ENCODE data around the gene HSPA9. TPM values are rescaled to one million over a fixed set of nuclear protein-coding genes. Genes with fewer than 3 reads are reported as not detected.

Gene HSPA9
- total and polyA plus RNA-seq, 4 donors: 65.2 to 139 (median 89.1) TPM

DNA sequence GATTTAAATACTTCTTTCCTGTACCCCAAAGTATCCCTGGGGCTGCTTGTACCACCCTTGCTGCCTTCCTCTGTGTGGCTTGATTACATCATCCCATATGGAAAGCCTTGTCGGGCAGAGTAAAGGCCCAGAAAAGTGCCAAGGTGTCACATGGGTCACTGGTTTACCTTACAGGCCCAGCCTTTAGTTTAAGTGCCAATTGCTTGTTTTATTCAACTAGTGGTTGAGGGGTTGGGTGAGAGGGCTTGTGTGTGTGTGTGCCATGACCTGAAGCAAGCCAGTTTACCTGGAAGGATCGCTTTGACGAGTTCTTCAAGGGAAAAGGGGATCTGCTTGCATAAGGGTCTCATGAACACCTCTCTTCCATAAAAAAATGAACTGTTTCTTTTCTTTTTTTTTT, 7.8 kb upstream of the HSPA9 start:
- Histone ChIP-seq H3K4me1 (ENCODE audit: control insufficient read depth in 1 of 2, insufficient read depth in 2 of 2, low read length in 2 of 2) (no peaks in the 10 kb centered on the region), H3K27ac (ENCODE audit: low read depth in 1 of 2, low read length in 2 of 2) (no peak overlapping the region), H3K9me3 (ENCODE audit: control insufficient read depth, low read length) (no peaks in the 10 kb centered on the region), H3K4me3 (ENCODE audit: low read length in 2 of 2) (no peak overlapping the region), H3K27me3 (ENCODE audit: control insufficient read depth in 1 of 2, insufficient read depth in 2 of 2, low read length in 1 of 2) (no peaks in the 10 kb centered on the region), H3K36me3 (ENCODE audit: control insufficient read depth in 1 of 2, insufficient read depth in 2 of 2, low read length in 1 of 2) (no peaks in the 10 kb centered on the region)
- WGBS, 2 donors: 92 to 94% methylated on average over 3 of the region's 3 CpGs
- ATAC-seq (ENCODE audit: low FRiP score) (no peak), DNase-seq (no peak)
- intact Hi-C loops (cut with DNase I): loop anchor here in 1 of 2 donors (5.0 kb wide), 1 partner anchor 679 kb away; no protein-coding TSS in a partner anchor

DNA sequence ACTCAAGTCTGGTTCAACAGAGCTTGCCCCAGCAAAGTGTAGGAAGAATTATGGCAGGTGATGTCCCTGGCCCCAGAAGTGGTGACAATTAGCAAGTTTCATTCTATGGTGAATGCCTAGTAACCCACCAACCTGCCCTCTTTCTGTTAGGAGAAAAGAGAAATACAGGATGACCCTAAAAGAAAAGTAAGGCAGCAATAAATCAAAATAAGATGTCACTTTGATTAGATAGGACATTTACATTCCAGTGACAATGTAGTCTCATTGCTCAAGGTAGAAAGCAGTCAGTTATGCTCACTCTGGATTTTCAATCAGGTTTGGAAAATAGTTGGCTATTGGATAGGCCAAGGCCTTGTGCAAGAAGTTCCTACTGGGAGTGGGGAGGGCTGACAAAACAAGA, 5.6 kb upstream of the HSPA9 start:
- no peak overlapping the region for H3K27ac ChIP-seq (ENCODE audit: low read depth in 1 of 2, low read length in 2 of 2)
- H3K36me3 ChIP-seq (ENCODE audit: control insufficient read depth in 1 of 2, insufficient read depth in 2 of 2, low read length in 1 of 2): no peaks in the 10 kb centered on the region
- H3K4me3 ChIP-seq (ENCODE audit: low read length in 2 of 2): no peak overlapping the region
- H3K4me1 ChIP-seq (ENCODE audit: control insufficient read depth in 1 of 2, insufficient read depth in 2 of 2, low read length in 2 of 2): no peaks in the 10 kb centered on the region
- H3K9me3 ChIP-seq (ENCODE audit: control insufficient read depth, low read length): no peaks in the 10 kb centered on the region
- ATAC-seq (ENCODE audit: low FRiP score) (no peak), DNase-seq (no peak)
- H3K27me3 ChIP-seq (ENCODE audit: control insufficient read depth in 1 of 2, insufficient read depth in 2 of 2, low read length in 1 of 2): no peaks in the 10 kb centered on the region
- intact Hi-C loops (cut with DNase I): loop anchor here in 1 of 2 donors (5.0 kb wide), 1 partner anchor 682 kb away; no protein-coding TSS in a partner anchor

- intact Hi-C loops (cut with DNase I): loop anchor here in 1 of 2 donors (5.0 kb wide), 1 partner anchor 682 kb away; no protein-coding TSS in a partner anchor
- Histone ChIP-seq H3K27me3 (ENCODE audit: control insufficient read depth in 1 of 2, insufficient read depth in 2 of 2, low read length in 1 of 2) (no peaks in the 10 kb centered on the region), H3K27ac (ENCODE audit: low read depth in 1 of 2, low read length in 2 of 2) (no peak overlapping the region), H3K4me3 (ENCODE audit: low read length in 2 of 2) (no peak overlapping the region), H3K9me3 (ENCODE audit: control insufficient read depth, low read length) (no peaks in the 10 kb centered on the region), H3K4me1 (ENCODE audit: control insufficient read depth in 1 of 2, insufficient read depth in 2 of 2, low read length in 2 of 2) (no peaks in the 10 kb centered on the region), H3K36me3 (ENCODE audit: control insufficient read depth in 1 of 2, insufficient read depth in 2 of 2, low read length in 1 of 2) (no peaks in the 10 kb centered on the region)
- 91 to 94% methylated on average over 2 of the region's 2 CpGs for WGBS, 2 donors
- DNase-seq: no peak
- no peak for ATAC-seq (ENCODE audit: low FRiP score)
Measured at GRCh38 chr5:138580001-138580400, 4.8 kb upstream of the HSPA9 start.

GRCh38 chr5:138579517-138579863, 4.3 kb upstream of the HSPA9 start:
- 38 to 52% methylated on average over 2 of the region's 2 CpGs for WGBS, 2 donors

GRCh38 chr5:138577452-138577851, 2.3 kb upstream of the HSPA9 start:
- H3K4me1 ChIP-seq (ENCODE audit: control insufficient read depth in 1 of 2, insufficient read depth in 2 of 2, low read length in 2 of 2): peaks cover 0 to 2% of the 10 kb centered on the region in 2 donors
- H3K9me3 ChIP-seq (ENCODE audit: control insufficient read depth, low read length): no peaks in the 10 kb centered on the region
- intact Hi-C loops (cut with DNase I): loop anchor here in 1 of 2 donors (5.0 to 10.0 kb wide), 2 partner anchors 685 to 767 kb away; partner anchors contain the start of gene PAIP2
- WGBS, 2 donors: 94 to 95% methylated on average over 17 of the region's 17 CpGs
- H3K36me3 ChIP-seq (ENCODE audit: control insufficient read depth in 1 of 2, insufficient read depth in 2 of 2, low read length in 1 of 2): no peaks in the 10 kb centered on the region
- no peak overlapping the region for H3K27ac ChIP-seq (ENCODE audit: low read depth in 1 of 2, low read length in 2 of 2)
- DNase-seq: no peak
- H3K27me3 ChIP-seq (ENCODE audit: control insufficient read depth in 1 of 2, insufficient read depth in 2 of 2, low read length in 1 of 2): no peaks in the 10 kb centered on the region
- ATAC-seq (ENCODE audit: low FRiP score): no peak
- H3K4me3 ChIP-seq (ENCODE audit: low read length in 2 of 2): no peak overlapping the region

More at GRCh38 chr5:138579517-138579863, 4.3 kb upstream of the HSPA9 start:
- H3K4me1 ChIP-seq (ENCODE audit: control insufficient read depth in 1 of 2, insufficient read depth in 2 of 2, low read length in 2 of 2): no peaks in the 10 kb centered on the region
- DNase-seq (no peak), ATAC-seq (ENCODE audit: low FRiP score) (no peak)
- no peaks in the 10 kb centered on the region for H3K9me3 ChIP-seq (ENCODE audit: control insufficient read depth, low read length)
- no peak overlapping the region for H3K27ac ChIP-seq (ENCODE audit: low read depth in 1 of 2, low read length in 2 of 2)
- no peak overlapping the region for H3K4me3 ChIP-seq (ENCODE audit: low read length in 2 of 2)
- H3K27me3 ChIP-seq (ENCODE audit: control insufficient read depth in 1 of 2, insufficient read depth in 2 of 2, low read length in 1 of 2): no peaks in the 10 kb centered on the region
- intact Hi-C loops (cut with DNase I): loop anchor here in 1 of 2 donors (5.0 to 10.0 kb wide), 2 partner anchors 683 to 765 kb away; partner anchors contain the start of gene PAIP2
- H3K36me3 ChIP-seq (ENCODE audit: control insufficient read depth in 1 of 2, insufficient read depth in 2 of 2, low read length in 1 of 2): no peaks in the 10 kb centered on the region

- H3K27ac ChIP-seq (ENCODE audit: low read depth in 1 of 2, low read length in 2 of 2): peak overlapping the region; percentile 62 to 96
- no peaks in the 10 kb centered on the region for H3K27me3 ChIP-seq (ENCODE audit: control insufficient read depth in 1 of 2, insufficient read depth in 2 of 2, low read length in 1 of 2)
- no peaks in the 10 kb centered on the region for H3K9me3 ChIP-seq (ENCODE audit: control insufficient read depth, low read length)
- peaks cover 0 to 2% of the 10 kb centered on the region in 2 donors for H3K4me1 ChIP-seq (ENCODE audit: control insufficient read depth in 1 of 2, insufficient read depth in 2 of 2, low read length in 2 of 2)
- ATAC-seq (ENCODE audit: low FRiP score): peak; percentile 1
- intact Hi-C loops (cut with DNase I): loop anchor here in 1 of 2 donors (5.0 to 10.0 kb wide), 2 partner anchors 688 to 770 kb away; partner anchors contain the start of gene PAIP2
- no peak for DNase-seq
- WGBS, 2 donors: 0% methylated on average over 18 of the region's 18 CpGs
- H3K36me3 ChIP-seq (ENCODE audit: control insufficient read depth in 1 of 2, insufficient read depth in 2 of 2, low read length in 1 of 2): peaks cover 2 to 6% of the 10 kb centered on the region in 2 donors
- H3K4me3 ChIP-seq (ENCODE audit: low read length in 2 of 2): peak overlapping the region; percentile 93 to 97
Measured at GRCh38 chr5:138574744-138575193, 432 bp downstream of the HSPA9 start.

- H3K9me3 ChIP-seq (ENCODE audit: control insufficient read depth, low read length): no peaks in the 10 kb centered on the region
- no peak for ATAC-seq (ENCODE audit: low FRiP score)
- peak overlapping the region; percentile 37 to 62 for H3K27ac ChIP-seq (ENCODE audit: low read depth in 1 of 2, low read length in 2 of 2)
- no peak for DNase-seq
- H3K4me1 ChIP-seq (ENCODE audit: control insufficient read depth in 1 of 2, insufficient read depth in 2 of 2, low read length in 2 of 2): peaks cover 0 to 2% of the 10 kb centered on the region in 2 donors
- no peaks in the 10 kb centered on the region for H3K27me3 ChIP-seq (ENCODE audit: control insufficient read depth in 1 of 2, insufficient read depth in 2 of 2, low read length in 1 of 2)
- intact Hi-C loops (cut with DNase I): loop anchor here in 1 of 2 donors (10.0 kb wide), 1 partner anchor 771 kb away; the partner anchor contains the start of gene PAIP2
- peak overlapping the region; percentile 93 to 97 for H3K4me3 ChIP-seq (ENCODE audit: low read length in 2 of 2)
- 44 to 47% methylated on average over 9 of the region's 9 CpGs for WGBS, 2 donors
- H3K36me3 ChIP-seq (ENCODE audit: control insufficient read depth in 1 of 2, insufficient read depth in 2 of 2, low read length in 1 of 2): peaks cover 2 to 6% of the 10 kb centered on the region in 2 donors
Measured at GRCh38 chr5:138573949-138574670, 1.1 kb downstream of the HSPA9 start.

DNA sequence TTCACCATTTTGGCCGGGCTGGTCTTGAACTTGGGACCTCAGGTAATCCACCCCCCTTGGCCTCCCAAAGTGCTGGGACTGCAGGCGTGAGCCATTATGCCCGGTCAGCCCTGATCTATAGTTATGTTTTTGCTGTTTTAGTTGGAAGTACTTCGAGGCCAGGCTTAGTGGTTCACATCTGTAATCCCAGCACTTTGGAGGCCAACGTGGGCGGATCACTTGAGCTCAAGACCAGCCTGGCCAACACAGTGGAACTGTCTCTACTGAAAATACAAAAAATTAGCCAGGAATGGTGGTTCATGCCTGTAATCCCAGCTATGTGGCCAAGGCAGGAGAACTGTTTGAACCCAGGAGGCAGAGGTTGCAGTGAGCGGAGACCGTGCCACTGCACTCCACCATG, 2.0 kb downstream of the HSPA9 start:
- DNase-seq (no peak), ATAC-seq (ENCODE audit: low FRiP score) (no peak)
- no peak overlapping the region for H3K4me3 ChIP-seq (ENCODE audit: low read length in 2 of 2)
- peaks cover 4 to 6% of the 10 kb centered on the region in 2 donors for H3K36me3 ChIP-seq (ENCODE audit: control insufficient read depth in 1 of 2, insufficient read depth in 2 of 2, low read length in 1 of 2)
- H3K27me3 ChIP-seq (ENCODE audit: control insufficient read depth in 1 of 2, insufficient read depth in 2 of 2, low read length in 1 of 2): no peaks in the 10 kb centered on the region
- 76 to 81% methylated on average over 8 of the region's 8 CpGs for WGBS, 2 donors
- H3K4me1 ChIP-seq (ENCODE audit: control insufficient read depth in 1 of 2, insufficient read depth in 2 of 2, low read length in 2 of 2): peaks cover 0 to 2% of the 10 kb centered on the region in 2 donors
- intact Hi-C loops (cut with DNase I): loop anchor here in 1 of 2 donors (10.0 kb wide), 1 partner anchor 772 kb away; the partner anchor contains the start of gene PAIP2
- no peaks in the 10 kb centered on the region for H3K9me3 ChIP-seq (ENCODE audit: control insufficient read depth, low read length)
- no peak overlapping the region for H3K27ac ChIP-seq (ENCODE audit: low read depth in 1 of 2, low read length in 2 of 2)

Data from aorta (tissue), 5 donors.